IMR-90 (cell line): ENCODE results near the gene MAPKAP1. TPM values are rescaled to one million over a fixed set of nuclear protein-coding genes. Genes with fewer than 3 reads are reported as not detected.

Experiments used
- ATAC-seq: fragments of 200-7000 bp; cut with Tn5 transposase; 2 replicates; pipeline ENCODE4 v1.9.1; 2020; ENCODE audit warnings: low read depth, mild to moderate bottlenecking, moderate library complexity
- BruUV-seq: library from RNA; stranded (reverse); fragments of 400-500 nt; replicated peaks from 2 replicates; lab custom pipeline; 2021; lab: Mats Ljungman, UMichigan
- CTCF ChIA-PET: fragments of 300-600 bp; formaldehyde crosslinking; extraction: SDS; loops from one replicate; lab custom pipeline; 2021; ENCODE audit warnings: antibody characterized with exemption; lab: Yijun Ruan, JAX
- POLR2A ChIA-PET: fragments of 300-600 bp; sonication (Branson Sonifier 250); formaldehyde crosslinking; loops from one replicate; lab custom pipeline; 2022; ENCODE audit warnings: antibody characterized with exemption; ENCODE audit not compliant: unreplicated experiment; lab: Charles Lee
- DNase-seq: peaks from one replicate; pipeline ENCODE4 v3.0.0; 2013
- H2AFZ ChIP-seq: replicated peaks from 2 replicates; pipeline ENCODE3; 2013; ENCODE audit warnings: low read length, mild to moderate bottlenecking; ENCODE audit not compliant: poor library complexity
- H2AK5ac ChIP-seq: 2 replicates; pipeline ENCODE4 v1.6.1; 2013; ENCODE audit warnings: low read depth, low read length, inconsistent platforms
- H2AK9ac ChIP-seq: replicated peaks from 2 replicates; pipeline ENCODE3; 2013; ENCODE audit warnings: mild to moderate bottlenecking, low read depth, low read length, moderate library complexity; ENCODE audit not compliant: poor library complexity
- H2BK120ac ChIP-seq: 2 replicates; pipeline ENCODE4 v1.6.1; 2013; ENCODE audit warnings: low read depth, low read length, inconsistent platforms
- H2BK15ac ChIP-seq: 3 replicates; pipeline ENCODE4 v1.6.1; 2013; ENCODE audit warnings: low read depth, low read length, inconsistent platforms
- H2BK20ac ChIP-seq: 2 replicates; pipeline ENCODE4 v1.6.1; 2013; ENCODE audit warnings: low read depth, mild to moderate bottlenecking, inconsistent platforms, low read length, moderate library complexity
- H2BK5ac ChIP-seq: 2 replicates; pipeline ENCODE4 v1.6.1; 2013; ENCODE audit warnings: mild to moderate bottlenecking, low read depth, low read length, inconsistent platforms; ENCODE audit not compliant: poor library complexity, severe bottlenecking
- H3K14ac ChIP-seq: replicated peaks from 2 replicates; pipeline ENCODE4 v1.6.1; 2013; ENCODE audit warnings: low read depth, low read length, inconsistent platforms
- H3K18ac ChIP-seq: 2 replicates; pipeline ENCODE4 v1.6.1; 2013; ENCODE audit warnings: low read depth, low read length, control low read depth
- H3K23ac ChIP-seq: 2 replicates; pipeline ENCODE4 v1.6.1; 2013; ENCODE audit warnings: low read depth, low read length, inconsistent platforms
- H3K27ac ChIP-seq: 2 replicates; pipeline ENCODE4 v1.5.1; 2013; ENCODE audit warnings: mild to moderate bottlenecking, control low read depth, low read length; ENCODE audit not compliant: insufficient read depth
- H3K27me3 ChIP-seq: 2 replicates; pipeline ENCODE4 v1.6.1; 2013; ENCODE audit warnings: low read length; ENCODE audit not compliant: control insufficient read depth, insufficient read depth
- H3K36me3 ChIP-seq: 2 replicates; pipeline ENCODE4 v1.6.1; 2013; ENCODE audit warnings: low read length, mixed read lengths; ENCODE audit not compliant: control insufficient read depth, insufficient read depth
- H3K4ac ChIP-seq: 2 replicates; pipeline ENCODE4 v1.6.1; 2013; ENCODE audit warnings: low read depth, low read length, inconsistent platforms
- H3K4me1 ChIP-seq: 2 replicates; pipeline ENCODE4 v1.6.1; 2013; ENCODE audit warnings: low read length, mixed read lengths; ENCODE audit not compliant: control insufficient read depth, insufficient read depth
- H3K4me2 ChIP-seq: 2 replicates; pipeline ENCODE4 v1.6.1; 2013; ENCODE audit warnings: low read depth, mild to moderate bottlenecking, control low read depth, low read length, moderate library complexity
- H3K4me3 ChIP-seq: 2 replicates; pipeline ENCODE4 v1.5.1; 2013; ENCODE audit warnings: low read depth, mild to moderate bottlenecking, control low read depth, low read length, moderate library complexity; ENCODE audit not compliant: insufficient read depth
- H3K56ac ChIP-seq: 2 replicates; pipeline ENCODE4 v1.6.1; 2013; ENCODE audit warnings: low read length, inconsistent platforms; ENCODE audit not compliant: insufficient read depth; ENCODE audit errors: extremely low read depth
- H3K79me1 ChIP-seq, 2 experiments: 2 replicates each; pipeline ENCODE4 v1.6.1; 2013; ENCODE audit warnings: low read length in 2 of 2, inconsistent platforms in 1 of 2, low read depth in 1 of 2
- H3K9ac ChIP-seq: 2 replicates; pipeline ENCODE4 v1.6.1; 2013; ENCODE audit warnings: low read depth, low read length, control low read depth
- H3K9me1 ChIP-seq: 2 replicates; pipeline ENCODE4 v1.6.1; 2013; ENCODE audit warnings: low read length, inconsistent platforms; ENCODE audit not compliant: insufficient read depth
- H3K9me3 ChIP-seq: 2 replicates; pipeline ENCODE4 v1.6.1; 2013; ENCODE audit warnings: low read length; ENCODE audit not compliant: control insufficient read depth, insufficient read depth
- H4K20me1 ChIP-seq: 2 replicates; pipeline ENCODE4 v1.6.1; 2013; ENCODE audit warnings: low read length, inconsistent platforms; ENCODE audit not compliant: insufficient read depth
- H4K5ac ChIP-seq: 2 replicates; pipeline ENCODE4 v1.6.1; 2013; ENCODE audit warnings: mild to moderate bottlenecking, low read depth, low read length, control low read depth
- H4K8ac ChIP-seq, 2 experiments: 2 replicates each; pipeline ENCODE4 v1.6.1; 2013; ENCODE audit warnings: low read depth in 2 of 2, low read length in 2 of 2, control low read depth in 1 of 2, inconsistent platforms in 1 of 2
- H4K91ac ChIP-seq: 2 replicates; pipeline ENCODE4 v1.6.1; 2013; ENCODE audit warnings: low read depth, low read length, inconsistent platforms; ENCODE audit not compliant: insufficient read depth
- CEBPB ChIP-seq: IDR thresholded peaks from 2 replicates; pipeline ENCODE4 v1.6.1; 2012; ENCODE audit warnings: low read depth, low read length, improper control_type of control experiment
- CHD1 ChIP-seq: IDR thresholded peaks from 2 replicates; pipeline ENCODE4 v1.6.1; 2012; ENCODE audit warnings: low read depth, low read length, improper control_type of control experiment
- WGBS, 2 experiments: methylation state at CpG; one replicate each; pipeline versions ENCODE4 v1.1.5 to v1.1.7; 2013; ENCODE audit warnings: missing lambda C conversion rate in 2 of 2; ENCODE audit not compliant: insufficient read length in 1 of 2; ENCODE audit errors: extremely low coverage in 2 of 2; 5-methylcytosine and 5-hydroxymethylcytosine counted together
- dilution Hi-C: fragments of 300-500 bp; cut with HindIII; formaldehyde crosslinking; loops from one replicate; pipeline ENCODE4 v1.14.3; 2018; ENCODE audit warnings: low sequenced_read_pairs; ENCODE audit not compliant: unreplicated experiment
- in situ Hi-C: fragments of 300-500 bp; cut with MboI; formaldehyde crosslinking; loops from 3 replicates; pipeline ENCODE4 v1.14.3; 2019; ENCODE audit warnings: low sequenced_read_pairs, inconsistent platforms, mixed read lengths
- intact Hi-C: fragments of 100-400 bp; cut with micrococcal nuclease; formaldehyde crosslinking; loops from 2 replicates; pipeline ENCODE4 v1.10.0; 2022
- polyA plus RNA-seq, 3 experiments: library from polyadenylated mRNA; depleted of rRNA; stranded (reverse); fragments of >200 nt; gene quantifications; 2 replicates each; pipeline ENCODE4 v1.2.3, GENCODE V29; 2012; ENCODE audit warnings: low replicate concordance in 1 of 3
- total RNA-seq: library from RNA; depleted of rRNA; stranded (reverse); fragments of >200 nt; gene quantifications from 2 replicates; pipeline ENCODE4 v1.2.3, GENCODE V29; 2012

MAPKAP1 gene
- total and polyA plus RNA-seq, 2 of the 4 experiments (the other 2 are of a cell fraction): 87.2 to 158 TPM

DNA sequence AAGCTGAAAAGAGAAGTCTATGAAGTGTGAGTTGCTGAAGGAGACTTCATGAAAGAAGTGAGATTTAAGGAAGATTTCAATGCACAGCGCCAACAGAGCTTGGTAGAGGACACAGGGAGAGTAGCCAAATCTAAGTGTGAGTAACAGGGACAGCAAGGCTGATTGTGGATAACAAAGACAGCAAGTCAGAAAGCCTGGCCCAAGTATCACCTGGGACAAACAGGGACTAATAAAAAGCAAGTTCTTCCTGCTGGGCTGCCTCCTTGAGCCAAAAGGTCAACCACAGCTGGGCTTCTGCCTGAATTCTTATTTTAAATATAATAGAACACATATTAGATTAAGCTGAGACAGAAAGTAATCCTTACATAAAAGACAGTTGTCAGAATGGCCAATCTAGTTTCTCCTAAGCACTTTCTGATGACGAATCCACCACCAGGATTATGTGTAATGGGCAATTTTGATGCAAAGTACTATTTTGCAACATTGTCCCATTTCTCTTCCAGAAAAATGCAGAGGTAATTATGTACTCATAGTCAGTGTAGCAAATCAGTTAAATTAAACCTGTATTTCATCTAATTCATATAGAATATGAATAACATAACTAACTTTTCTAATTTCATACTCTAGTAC, 73.8 kb downstream of the MAPKAP1 start:
- dilution Hi-C loops (no loop called here), in situ Hi-C loops (loop anchor here (10.0 kb wide), 1 partner anchor 228 kb away; no protein-coding TSS in a partner anchor), intact Hi-C loops (loop anchor here (10.0 kb wide), 1 partner anchor 158 kb away; no protein-coding TSS in a partner anchor)
- H3K4me1 ChIP-seq: peaks cover 7% of the 10 kb centered on the region
- no peak overlapping the region for H2AFZ ChIP-seq
- no peak overlapping the region; the same call in 1 of the 2 replicates for H3K14ac ChIP-seq
- no peak for TF ChIP-seq CHD1
- 0 out of 2 replicates have a peak, but pooled peaks have one; percentile 28 for TF ChIP-seq CEBPB
- H3K56ac ChIP-seq: no peak overlapping the region
- no peak overlapping the region for H2BK15ac ChIP-seq
- H2AK9ac ChIP-seq: no peak overlapping the region
- 88% methylated on average over 1 of the region's 2 CpGs; no CpG with 5 or more reads in 1 of the 2 experiments for WGBS, 2 experiments
- ATAC-seq (no peak), DNase-seq (no peak)
- no TSS peak for BruUV-seq
- no peak overlapping the region for H3K4me2 ChIP-seq
- no peak overlapping the region for H4K5ac ChIP-seq
- peaks cover 63% of the 10 kb centered on the region for H4K20me1 ChIP-seq
- no peak overlapping the region for H2BK20ac ChIP-seq
- H3K4ac ChIP-seq: no peak overlapping the region
- no peak overlapping the region for H3K9ac ChIP-seq
- H3K23ac ChIP-seq: peak overlapping the region; percentile 2; the same call in 1 of the 2 replicates
- H3K4me3 ChIP-seq: no peak overlapping the region
- no peak overlapping the region for H4K8ac ChIP-seq
- H3K36me3 ChIP-seq: no peaks in the 10 kb centered on the region
- H2AK5ac ChIP-seq: no peak overlapping the region
- no peak overlapping the region for H3K18ac ChIP-seq
- CTCF ChIA-PET: interaction anchor here (1.0 kb wide), 1 partner anchor 225 kb away, joined by 3 read pairs; no protein-coding TSS in a partner anchor
- H2BK5ac ChIP-seq: no peak overlapping the region
- peaks cover 20% of the 10 kb centered on the region for H3K9me1 ChIP-seq
- H2BK120ac ChIP-seq: no peak overlapping the region
- no peaks in the 10 kb centered on the region for H3K9me3 ChIP-seq
- H3K27ac ChIP-seq: no peak overlapping the region
- POLR2A ChIA-PET: no interaction called here
- peaks cover 53 to 72% of the 10 kb centered on the region in 2 experiments for H3K79me1 ChIP-seq
- no peak overlapping the region for H4K91ac ChIP-seq
- H3K27me3 ChIP-seq: no peaks in the 10 kb centered on the region
